HG03432 (cell line): ENCODE data around the gene SCG3.

ENCODE experiments used
- ATAC-seq: cut with Tn5 transposase; IDR thresholded peaks from one replicate; pipeline ENCODE4 v1.9.1; 2021; ENCODE audit warnings: mild to moderate bottlenecking, moderate library complexity; ENCODE audit not compliant: unreplicated experiment

The SCG3 gene

GRCh38 chr15:51755790-51756189, 74.5 kb downstream of the SCG3 start:
- ATAC-seq = no peak

- no peak for ATAC-seq
Observed at GRCh38 chr15:51756482-51756881, 75.2 kb downstream of the SCG3 start.

GRCh38 chr15:51757450-51757849, 76.1 kb downstream of the SCG3 start:
- ATAC-seq = no peak

- ATAC-seq = no peak
Observed at GRCh38 chr15:51758645-51759044, 77.3 kb downstream of the SCG3 start.

GRCh38 chr15:51759557-51760070, 78.3 kb downstream of the SCG3 start:
- ATAC-seq = no peak

GRCh38 chr15:51760805-51761204, 79.5 kb downstream of the SCG3 start:
- no peak for ATAC-seq

- ATAC-seq = no peak
Observed at GRCh38 chr15:51765751-51766150, 84.4 kb downstream of the SCG3 start.

GRCh38 chr15:51766341-51766740, 85.0 kb downstream of the SCG3 start:
- ATAC-seq = no peak

GRCh38 chr15:51768018-51768417, 86.7 kb downstream of the SCG3 start:
- no peak for ATAC-seq
